Measurements from ENCODE around the gene MAG. TPM values are rescaled to one million over a fixed set of nuclear protein-coding genes. Genes with fewer than 3 reads are reported as not detected.

Gene MAG
- total and polyA plus RNA-seq, 9 of the 15 experiments (the other 6 are each of a cell fraction or from before 2014, with no cell fraction given): 0.11 to 10.0 (median 1.6) TPM

DNA sequence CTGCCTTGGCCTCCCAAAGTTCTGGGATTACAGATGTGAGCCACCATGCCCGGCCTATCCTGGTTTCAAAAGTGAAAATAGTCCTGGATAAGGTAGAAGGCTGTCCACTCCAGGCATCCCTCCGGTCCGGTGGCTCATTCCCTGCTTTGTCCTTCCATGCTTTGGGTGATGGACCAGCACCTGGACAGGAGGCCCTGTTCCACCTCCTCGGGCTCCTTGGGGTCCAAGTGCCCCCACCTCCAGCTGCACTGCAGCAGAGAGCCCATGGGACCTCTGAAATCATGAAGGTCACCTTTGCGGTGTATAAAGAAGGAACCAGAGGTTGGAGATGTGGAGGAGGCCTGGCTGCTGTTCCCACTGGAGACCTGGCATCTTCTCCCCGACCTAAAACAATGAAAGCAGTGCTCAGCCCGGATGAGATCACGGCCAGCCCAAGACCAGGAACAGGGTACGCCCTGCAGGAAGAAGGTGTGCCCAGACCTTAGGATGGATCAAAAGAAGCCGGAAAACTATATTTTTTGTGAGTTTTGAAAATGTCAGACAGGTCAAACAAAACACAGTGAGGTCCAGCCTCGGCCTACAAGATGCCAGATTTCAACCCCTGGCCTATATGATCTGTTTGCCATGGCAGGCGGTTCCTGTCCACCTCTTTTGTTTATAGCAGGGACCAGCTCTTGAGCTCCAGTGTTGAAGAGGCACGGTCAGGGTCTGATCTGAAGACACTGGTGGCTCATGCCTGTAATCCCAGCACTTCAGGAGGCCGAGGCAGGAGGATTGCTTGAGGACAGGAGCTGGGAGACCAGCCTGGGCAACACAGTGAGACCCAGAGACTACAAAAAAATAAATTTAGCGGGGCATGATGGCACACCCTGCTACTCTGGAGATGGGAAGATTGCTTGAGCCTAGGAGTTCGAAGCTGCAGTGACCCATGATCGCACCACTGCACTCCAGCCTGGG, 37.3 kb upstream of the MAG start:
- no peaks in the 10 kb centered on the region for H3K27me3 ChIP-seq (ENCODE audit: control insufficient read depth in 2 of 2, insufficient read depth in 2 of 2, low read length in 2 of 2)
- H2AFZ ChIP-seq (ENCODE audit: low read depth, low read length): no peak overlapping the region
- H3K9ac ChIP-seq (ENCODE audit: insufficient read depth in 1 of 2, low read depth in 2 of 2, low read length in 2 of 2): peak overlapping the region in 1 of 2 experiments; percentile 19; a peak in 2 of 4 replicates
- no peak for ATAC-seq
- CTCF ChIA-PET (ENCODE audit: low intra/inter-chr PET ratio): no interaction called here
- in situ Hi-C loops (cut with MboI) (no loop called here), intact Hi-C loops (cut with micrococcal nuclease) (no loop called here)
- WGBS (ENCODE audit: insufficient coverage, low coverage, missing lambda C conversion rate): 95% methylated on average over 17 of the region's 17 CpGs
- peaks cover 84% of the 10 kb centered on the region; the same call in 2 of the 3 replicates for H3K36me3 ChIP-seq (ENCODE audit: control insufficient read depth, insufficient read depth, low read length)
- no peak overlapping the region for H3K4me3 ChIP-seq
- no peaks in the 10 kb centered on the region for H3K9me3 ChIP-seq (replicated peaks; ENCODE audit: control insufficient read depth, insufficient read depth, low read depth, low read length)
- H3K9me1 ChIP-seq (ENCODE audit: control insufficient read depth, insufficient read depth, low read length): no peaks in the 10 kb centered on the region
- H3K79me2 ChIP-seq (ENCODE audit: control insufficient read depth, insufficient read depth, low read length): peaks cover 34% of the 10 kb centered on the region
- no peak for DNase-seq (ENCODE audit: extremely low read depth in 1 of 4, low spot score in 3 of 4)
- POLR2A ChIA-PET: interaction anchor here (5.9 kb wide), 1 partner anchor 11 kb away, joined by 31 read pairs; no protein-coding TSS in a partner anchor
- no peak for TF ChIP-seq CBX1 (IDR thresholded peaks at IDR 0.05; ENCODE audit: low read depth)
- TF ChIP-seq PHTF2 (CRISPR knock-in tag; IDR thresholded peaks at IDR 0.05): no peak
- TF ChIP-seq KLF1 (tag; IDR thresholded peaks at IDR 0.05): no peak
- TF ChIP-seq SMARCC2 (IDR thresholded peaks at IDR 0.05; ENCODE audit: low read depth): no peak
- no peak for TF ChIP-seq NONO (IDR thresholded peaks at IDR 0.05; ENCODE audit: low read depth in 2 of 2, low read length in 1 of 2)
- TF ChIP-seq CAMTA2 (CRISPR knock-in tag; conservative IDR thresholded peaks at IDR 0.05): no peak
- TF ChIP-seq NR2F6 (CRISPR knock-in tag; IDR thresholded peaks at IDR 0.05): no peak
- TF ChIP-seq, protein P1, sequence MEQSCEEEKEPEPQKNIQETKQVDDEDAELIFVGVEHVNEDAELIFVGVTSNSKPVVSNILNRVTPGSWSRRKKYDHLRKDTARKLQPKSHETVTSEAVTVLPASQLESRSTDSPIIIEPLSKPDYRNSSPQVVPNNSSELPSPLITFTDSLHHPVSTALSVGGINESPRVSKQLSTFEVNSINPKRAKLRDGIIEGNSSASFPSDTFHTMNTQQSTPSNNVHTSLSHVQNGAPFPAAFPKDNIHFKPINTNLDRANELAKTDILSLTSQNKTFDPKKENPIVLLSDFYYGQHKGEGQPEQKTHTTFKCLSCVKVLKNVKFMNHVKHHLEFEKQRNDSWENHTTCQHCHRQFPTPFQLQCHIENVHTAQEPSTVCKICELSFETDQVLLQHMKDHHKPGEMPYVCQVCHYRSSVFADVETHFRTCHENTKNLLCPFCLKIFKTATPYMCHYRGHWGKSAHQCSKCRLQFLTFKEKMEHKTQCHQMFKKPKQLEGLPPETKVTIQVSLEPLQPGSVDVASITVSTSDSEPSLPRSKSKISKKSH (CRISPR knock-in tag; IDR thresholded peaks at IDR 0.05): no peak
- TF ChIP-seq BCL6 (CRISPR knock-in tag; IDR thresholded peaks at IDR 0.05): no peak
- H3K4me2 ChIP-seq (ENCODE audit: insufficient read depth, low read length): no peak overlapping the region
- no TSS peak for BruUV-seq (replicated peaks)
- peaks cover 6 to 19% of the 10 kb centered on the region in 2 experiments; a peak in 4 of 5 replicates for H3K4me1 ChIP-seq (replicated peaks in 1 of 2; ENCODE audit: control insufficient read depth in 2 of 2, insufficient read depth in 2 of 2, low read length in 2 of 2)
- no peak for FAIRE-seq
- H3K27ac ChIP-seq (ENCODE audit: extremely low read depth, low read depth, low read length): no peak overlapping the region
- H4K20me1 ChIP-seq (replicated peaks; ENCODE audit: control insufficient read depth, insufficient read depth, low read length): no peaks in the 10 kb centered on the region; the same call in 1 of the 2 replicates

All from K562 (cell line).